GM23338 (cell line): ENCODE data around the gene AIRE.

Source experiments
- CREB1 ChIP-seq: fragments of 250-450 bp; sonication (Bioruptor Pico); IDR thresholded peaks from 2 replicates; pipeline ENCODE4 v1.5.0; 2020; ENCODE audit warnings: low read depth, mild to moderate bottlenecking, moderate library complexity
- CTCF ChIP-seq, 2 experiments: fragments of 200-600 bp in 1 of 2; sonication (generic) in 1 of 2; conservative IDR thresholded peaks; 2 replicates each; pipeline versions ENCODE4 v1.5.1 to v1.6.1; 2016 to 2017; ENCODE audit warnings: antibody characterized with exemption in 2 of 2, low read depth in 2 of 2, mild to moderate bottlenecking in 2 of 2, moderate library complexity in 1 of 2
- EZH2 ChIP-seq: fragments of 200-600 bp; sonication (generic); IDR thresholded peaks from one replicate; pipeline ENCODE4 v1.8.0; 2017; ENCODE audit warnings: antibody characterized with exemption, mild to moderate bottlenecking, low read depth; ENCODE audit not compliant: unreplicated experiment
- REST ChIP-seq: IDR thresholded peaks from one replicate; pipeline ENCODE4 v1.6.1; 2018; ENCODE audit warnings: antibody characterized with exemption; ENCODE audit not compliant: unreplicated experiment

DNA sequence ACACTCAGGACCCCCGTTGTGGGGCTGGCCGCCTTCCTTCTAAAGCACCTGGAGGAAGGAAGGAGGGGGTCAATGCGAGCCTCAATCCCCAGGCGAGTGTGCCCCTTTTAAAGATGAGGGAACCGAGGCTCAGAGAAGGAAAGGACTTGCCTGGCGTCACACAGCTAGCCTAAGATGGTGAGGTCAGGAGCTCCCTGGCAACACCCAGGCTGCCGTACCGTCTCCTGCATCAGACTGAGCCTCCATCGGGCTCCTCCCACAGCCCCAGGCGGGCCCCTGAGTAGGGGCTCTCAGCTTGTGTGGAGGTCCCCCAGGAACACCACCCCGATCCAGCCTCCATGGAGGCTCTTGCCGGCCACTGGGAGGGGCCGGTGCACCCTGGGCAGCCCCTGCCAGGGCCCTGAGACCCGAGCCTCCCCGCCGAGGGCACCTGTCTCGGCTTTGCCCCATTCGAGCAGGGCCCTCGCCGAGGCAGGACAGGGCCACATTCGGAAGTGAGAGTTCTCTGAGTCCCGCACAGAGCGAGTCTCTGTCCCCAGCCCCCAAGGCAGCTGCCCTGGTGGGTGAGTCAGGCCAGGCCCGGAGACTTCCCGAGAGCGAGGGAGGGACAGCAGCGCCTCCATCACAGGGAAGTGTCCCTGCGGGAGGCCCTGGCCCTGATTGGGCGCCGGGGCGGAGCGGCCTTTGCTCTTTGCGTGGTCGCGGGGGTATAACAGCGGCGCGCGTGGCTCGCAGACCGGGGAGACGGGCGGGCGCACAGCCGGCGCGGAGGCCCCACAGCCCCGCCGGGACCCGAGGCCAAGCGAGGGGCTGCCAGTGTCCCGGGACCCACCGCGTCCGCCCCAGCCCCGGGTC, at the start of gene AIRE:
- TF ChIP-seq EZH2 (no peak), CREB1 (CRISPR knock-in tag) (no peak), REST (no peak), CTCF (conservative IDR thresholded peaks at IDR 0.05; ENCODE audit: low read depth in 2 of 2) (no peak)
